ENCODE data around the gene CALML5.

Gene CALML5

DNA sequence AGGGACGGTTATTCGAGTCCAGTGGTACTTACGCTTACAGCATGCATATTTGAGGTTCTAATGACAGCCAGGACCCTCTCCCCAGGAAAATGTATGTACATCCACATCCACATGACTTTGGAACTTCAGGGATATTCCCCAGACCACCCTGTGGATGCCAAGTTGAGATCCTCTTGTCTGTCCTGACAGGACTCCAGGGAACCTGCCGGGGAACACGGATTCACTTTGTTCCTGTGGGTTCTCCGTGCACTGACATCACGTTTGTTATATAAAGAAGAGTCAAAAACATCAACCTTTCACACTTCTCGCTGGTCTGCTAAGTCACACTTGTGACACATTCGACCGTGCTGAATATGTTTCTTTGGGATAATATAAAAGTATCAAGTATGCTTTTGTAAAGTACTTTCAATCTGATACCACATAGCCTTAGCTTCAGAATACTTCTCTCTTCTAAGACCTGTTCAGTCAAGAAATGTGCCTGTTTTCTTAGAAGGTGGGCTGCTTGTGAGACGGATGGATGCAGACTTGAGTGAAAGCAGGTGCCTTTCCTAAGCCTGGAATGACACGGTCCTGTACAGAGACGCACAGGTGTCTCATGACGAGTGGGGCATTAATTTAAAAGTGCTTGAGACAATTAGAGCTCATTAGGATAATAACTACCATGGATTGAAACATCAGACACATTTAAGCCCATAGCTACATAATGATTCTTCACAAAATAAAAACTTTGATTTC, 38.7 kb downstream of the CALML5 start:
- DNase-seq: no peak

DNA sequence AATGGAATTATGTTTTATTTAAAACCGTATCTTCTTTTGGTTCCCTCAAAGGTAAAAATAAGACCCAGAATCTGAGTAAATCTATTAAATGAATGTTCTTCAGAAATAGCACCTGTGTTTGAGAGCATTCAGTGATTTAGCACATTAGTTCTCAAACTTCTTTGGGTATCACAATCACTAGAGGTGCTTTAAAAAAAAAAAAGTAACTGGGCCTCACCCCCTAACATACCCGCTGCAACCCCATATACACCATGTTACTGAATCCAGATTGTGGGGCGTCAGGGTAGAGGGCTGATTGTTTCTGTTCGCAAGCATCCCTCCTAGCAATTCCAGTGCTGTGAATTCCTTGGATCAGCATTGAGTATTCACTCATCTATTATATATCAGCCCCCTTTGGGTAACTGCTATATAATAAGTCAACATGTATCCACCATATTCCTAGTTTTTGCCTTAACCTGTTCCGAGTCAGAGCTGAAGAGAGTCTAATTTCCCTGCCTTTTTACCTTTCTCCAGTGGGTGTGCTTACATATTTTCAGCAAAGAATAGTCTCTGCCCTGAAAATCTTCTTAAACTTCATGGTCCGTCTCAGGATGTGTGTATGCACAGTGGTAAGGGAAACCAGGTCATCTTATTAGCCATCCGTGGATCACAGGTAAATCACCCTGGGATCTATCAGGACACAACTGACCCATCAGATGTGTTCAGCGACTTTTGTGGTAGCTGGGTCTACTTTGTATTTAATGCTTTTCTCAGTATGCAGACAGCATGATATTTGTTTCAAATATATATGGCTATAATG, 40.2 kb downstream of the CALML5 start:
- DNase-seq: no peak

DNA sequence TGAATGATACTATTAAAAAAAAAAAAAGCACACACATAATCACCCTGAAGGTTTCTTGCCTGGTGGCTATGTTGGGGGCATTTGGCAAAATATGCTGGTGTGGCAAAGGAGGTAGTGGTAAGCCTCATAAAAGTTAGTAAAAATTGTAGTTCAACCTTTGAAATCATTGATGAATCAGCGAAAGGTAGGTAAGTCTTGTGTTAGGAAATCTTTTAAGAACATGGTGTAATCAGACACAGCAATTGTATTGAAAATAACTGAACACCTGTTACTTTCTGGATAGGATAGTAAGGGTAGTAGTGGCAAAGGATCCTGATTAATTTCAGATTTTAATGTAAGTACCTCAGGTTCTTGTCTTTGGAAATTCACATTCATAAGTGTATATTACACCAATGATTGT, 40.9 kb downstream of the CALML5 start:
- no peak for DNase-seq

DNA sequence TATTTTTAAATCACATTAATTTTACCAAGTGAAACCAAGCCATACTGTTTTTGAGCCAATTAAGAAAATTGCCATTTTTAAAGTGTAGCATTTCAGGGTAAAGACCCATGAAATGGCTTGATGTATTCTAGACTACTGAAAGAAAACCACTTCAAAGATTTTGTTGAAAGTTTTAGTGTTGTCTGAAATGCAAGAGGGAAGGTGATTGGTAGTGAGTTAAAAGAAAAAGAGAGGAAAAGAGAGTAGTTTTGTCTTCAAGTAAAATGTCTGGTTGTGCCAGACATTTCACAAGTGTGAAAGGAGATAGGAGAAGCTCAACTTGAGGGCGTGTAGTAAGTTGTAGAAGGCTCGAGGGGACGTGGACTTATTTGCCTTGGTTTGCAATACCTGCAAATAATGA, 41.6 kb downstream of the CALML5 start:
- DNase-seq: no peak

DNA sequence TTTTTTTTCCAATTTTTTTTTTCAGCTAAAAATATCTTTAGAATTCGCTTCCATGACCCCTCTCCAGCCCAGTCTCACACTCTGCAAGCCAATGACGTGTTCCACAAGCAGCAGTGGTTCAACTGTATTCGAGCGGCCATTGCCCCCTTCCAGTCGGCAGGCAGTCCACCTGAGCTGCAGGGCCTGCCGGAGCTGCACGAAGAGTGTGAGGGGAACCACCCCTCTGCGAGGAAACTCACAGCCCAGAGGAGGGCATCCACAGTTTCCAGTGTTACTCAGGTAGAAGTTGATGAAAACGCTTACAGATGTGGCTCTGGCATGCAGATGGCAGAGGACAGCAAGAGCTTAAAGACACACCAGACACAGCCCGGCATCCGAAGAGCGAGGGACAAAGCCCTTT, 42.8 kb downstream of the CALML5 start:
- no peak for DNase-seq

DNA sequence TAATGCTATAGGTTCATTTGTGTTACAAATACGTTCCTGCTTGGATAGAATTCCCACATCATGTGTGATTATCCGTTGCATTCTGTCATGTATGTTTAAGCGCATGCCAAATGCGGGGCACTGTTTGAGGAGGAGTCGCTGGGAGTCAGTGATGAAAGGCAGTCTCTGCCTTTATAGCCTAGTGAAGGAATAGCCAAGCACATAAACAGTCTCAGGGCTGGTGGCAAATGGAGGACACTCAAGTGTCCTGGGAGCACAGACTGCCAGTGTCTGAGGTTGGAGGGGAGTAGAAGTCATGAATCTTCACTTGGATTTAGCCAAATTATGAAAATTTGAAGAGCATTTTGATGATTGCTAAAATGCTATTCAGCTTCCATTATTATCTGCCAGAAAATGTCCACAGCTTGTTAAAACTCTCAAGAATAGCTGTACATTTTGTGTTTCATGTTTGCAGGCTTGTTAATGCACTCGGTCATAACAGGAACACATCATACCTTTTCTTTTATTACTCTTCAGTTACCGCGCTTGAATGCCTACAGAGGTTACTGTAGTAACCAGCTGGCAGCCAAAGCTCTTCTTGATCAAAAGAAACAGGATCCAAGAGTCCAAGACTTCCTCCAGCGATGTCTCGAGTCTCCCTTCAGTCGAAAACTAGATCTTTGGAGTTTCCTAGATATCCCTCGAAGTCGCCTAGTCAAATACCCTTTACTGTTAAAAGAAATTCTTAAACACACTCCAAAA, 45.5 kb downstream of the CALML5 start:
- DNase-seq: no peak

DNA sequence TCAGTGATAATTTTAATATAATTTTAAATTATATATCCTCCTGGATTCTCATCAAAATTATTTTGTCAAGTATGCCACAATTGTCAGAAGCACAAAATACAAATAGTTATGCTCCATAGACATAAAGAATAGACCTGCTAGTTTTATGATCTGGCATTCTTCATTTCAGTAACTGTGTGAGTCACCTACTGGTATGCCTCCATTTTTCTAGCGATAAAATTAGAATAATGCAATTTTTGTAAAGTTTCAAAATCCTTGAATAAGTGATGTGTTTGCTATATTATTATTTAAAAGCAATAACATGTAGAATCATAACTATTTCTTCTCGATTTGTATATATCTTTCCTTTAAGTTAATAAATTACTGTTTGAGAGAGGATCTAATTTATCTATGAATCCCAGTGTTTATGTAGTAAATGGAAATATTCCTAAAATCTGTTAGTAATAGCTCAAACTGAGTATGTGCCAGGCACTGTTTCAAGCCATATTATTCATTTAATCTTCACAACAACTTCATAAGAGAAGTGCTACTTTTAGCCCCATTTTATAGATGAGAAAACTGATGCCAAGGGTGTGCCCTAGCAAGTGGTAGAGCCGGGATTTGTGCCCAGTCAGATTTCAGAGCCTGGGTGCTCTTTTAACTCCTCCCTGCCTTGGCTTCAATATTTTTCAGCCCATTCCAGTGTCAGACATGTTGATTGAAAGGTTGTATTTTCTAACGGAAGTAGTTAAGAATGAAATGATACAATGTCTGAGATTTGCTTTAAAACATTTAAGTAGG, 48.6 kb downstream of the CALML5 start:
- no peak for DNase-seq

DNA sequence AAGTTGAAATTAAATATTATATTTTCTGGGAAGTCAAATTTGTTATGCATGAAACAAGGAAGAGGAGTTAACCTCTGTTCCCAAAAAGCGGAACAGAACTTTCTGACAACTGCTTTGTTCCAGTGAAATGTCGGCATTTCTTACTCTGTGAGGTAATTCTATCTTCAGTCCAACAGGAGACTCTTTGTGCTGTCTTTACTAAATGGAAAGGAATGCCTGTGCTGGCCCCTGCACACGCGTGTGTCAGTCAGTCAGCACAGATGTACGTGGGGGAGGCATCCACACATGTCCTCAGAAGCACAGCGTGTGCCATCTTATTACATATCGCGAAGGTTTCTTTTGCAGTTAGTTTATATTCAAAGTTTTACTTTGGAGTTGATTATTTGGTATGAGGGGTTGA, 49.5 kb downstream of the CALML5 start:
- DNase-seq: no peak

DNA sequence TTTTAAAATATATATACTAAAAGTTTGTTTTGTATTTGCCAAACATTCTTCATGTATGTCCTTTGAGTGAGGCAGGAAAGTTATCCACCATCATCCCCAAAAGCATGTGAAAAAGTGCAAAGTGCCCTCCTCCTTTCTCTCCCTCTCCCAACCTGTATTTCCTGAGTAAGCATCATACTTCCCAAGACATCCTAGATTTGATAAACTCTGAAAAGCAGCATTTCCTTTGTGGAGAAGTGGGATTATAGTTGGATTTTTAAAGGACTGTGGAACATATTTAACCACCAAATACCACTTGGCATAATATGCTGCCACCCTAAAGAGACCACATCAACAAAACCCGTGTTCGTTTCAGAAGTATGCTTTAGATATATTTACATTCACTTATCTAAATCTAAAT, 50.1 kb downstream of the CALML5 start:
- DNase-seq: no peak
